Spleen (tissue), 11 donors: ENCODE measurements around the gene ITGA4. TPM values are rescaled to one million over a fixed set of nuclear protein-coding genes. Genes with fewer than 3 reads are reported as not detected.

ENCODE experiments used
- DNase-seq: peaks from one replicate; pipeline ENCODE4 v3.0.0-alpha.2; 2020
- H3K27ac ChIP-seq, 8 donors: fragments of 200-600 bp; sonication (generic) in 7 of 8; 1 replicate in 4 of 8; 2 replicates in 4 of 8; pipeline versions ENCODE4 v1.5.0 to v1.8.0; 2016 to 2021; ENCODE audit warnings: inconsistent platforms in 4 of 8, mild to moderate bottlenecking in 4 of 8, moderate library complexity in 1 of 8
- H3K27me3 ChIP-seq, 7 donors: fragments of 200-600 bp; sonication (generic) in 6 of 7; replicated peaks in 1 of 7; 1 replicate in 4 of 7; 2 replicates in 3 of 7; pipeline versions ENCODE4 v1.5.0 to v1.8.0; 2016 to 2021; ENCODE audit warnings: inconsistent platforms in 3 of 7, mild to moderate bottlenecking in 1 of 7
- H3K36me3 ChIP-seq, 6 donors: fragments of 200-600 bp; sonication (generic) in 5 of 6; 1 replicate in 4 of 6; 2 replicates in 2 of 6; pipeline versions ENCODE4 v1.5.0 to v1.8.0; 2016 to 2021; ENCODE audit warnings: inconsistent platforms in 2 of 6
- H3K4me1 ChIP-seq, 6 donors: fragments of 200-600 bp; sonication (generic) in 5 of 6; 1 replicate in 3 of 6; 2 replicates in 3 of 6; pipeline versions ENCODE4 v1.5.0 to v1.8.0; 2016 to 2021; ENCODE audit warnings: inconsistent platforms in 3 of 6
- H3K4me3 ChIP-seq, 8 donors: fragments of 200-600 bp; sonication (generic) in 7 of 8; 1 replicate in 4 of 8; 2 replicates in 4 of 8; pipeline versions ENCODE4 v1.5.0 to v1.8.0; 2016 to 2021; ENCODE audit warnings: inconsistent platforms in 4 of 8, mild to moderate bottlenecking in 4 of 8, moderate library complexity in 2 of 8
- H3K9me3 ChIP-seq, 8 donors: fragments of 200-600 bp; sonication (generic) in 7 of 8; 1 replicate in 4 of 8; 2 replicates in 4 of 8; pipeline versions ENCODE4 v1.5.0 to v1.8.0; 2016 to 2021; ENCODE audit warnings: inconsistent platforms in 4 of 8
- POLR2A ChIP-seq, 3 donors: fragments of 450-650 bp; IDR thresholded peaks; one replicate each; pipeline ENCODE4 v1.5.1; 2017; ENCODE audit warnings: antibody characterized with exemption in 3 of 3, mild to moderate bottlenecking in 1 of 3
- POLR2AphosphoS5 ChIP-seq, 3 donors: sonication (generic); formaldehyde crosslinking; IDR thresholded peaks; one replicate each; pipeline ENCODE4 v1.5.1; 2017; ENCODE audit warnings: antibody characterized with exemption in 3 of 3
- WGBS, 5 donors: extraction: QIAGEN DNeasy Blood & Tissue Kit in 3 of 5; methylation state at CpG; one replicate each; pipeline versions ENCODE4 v1.1.5 to v1.1.7; 2013 to 2018; 5-methylcytosine and 5-hydroxymethylcytosine counted together
- intact Hi-C: fragments of 100-400 bp; cut with DNase I; formaldehyde crosslinking; loops from one replicate; pipeline ENCODE4 v1.15.0; 2023; ENCODE audit warnings: low total_unique reads
- polyA plus RNA-seq, 3 donors: library from polyadenylated mRNA; stranded (reverse); fragments of 200-250 nt; gene quantifications; one replicate each; pipeline ENCODE4 v1.2.1, GENCODE V29; 2013
- total RNA-seq, 7 donors: library from RNA; depleted of rRNA in 3 of 7; stranded (reverse); fragments of >200 nt in 3 of 7; fragmentation: NEBNext Ultra II Directional in 4 of 7; extraction: Animal tissue kit (Norgen Biotek cat#: 25700) in 4 of 7; gene quantifications; one replicate each; pipeline versions ENCODE4 v1.1.0 to v1.2.1, GENCODE V29; 2016 to 2021
- TF ChIP-seq, protein P1 (sequence below), 11 experiments: fragments of 200-600 bp in 7 of 11; fragments of 450-650 bp in 4 of 11; sonication (generic) in 4 of 11; IDR thresholded peaks in 8 of 11; conservative IDR thresholded peaks in 3 of 11; 1 replicate in 7 of 11; 2 replicates in 4 of 11; pipeline versions ENCODE4 v1.4.0 to v1.8.0; 2016 to 2021; ENCODE audit warnings: antibody characterized with exemption in 11 of 11, inconsistent platforms in 4 of 11, mild to moderate bottlenecking in 1 of 11
- donor health status: healthy with polysubstance abuse.
- donor health status: DM: no; HTN: no; CAD: no; lungs with moderate emphysema.
- donor health status: DM: no; HTN: no; CAD: no.
- donor health status: Bipolar disorder and iron deficiency.
- donor health status: healthy.
- donor health status: DM: no; HTN: no; CAD: no.
- donor health status: DM: yes; HTN: yes; CAD: no.

Gene ITGA4
- total and polyA plus RNA-seq, 10 donors = 13.3 to 207 (median 147) TPM

DNA sequence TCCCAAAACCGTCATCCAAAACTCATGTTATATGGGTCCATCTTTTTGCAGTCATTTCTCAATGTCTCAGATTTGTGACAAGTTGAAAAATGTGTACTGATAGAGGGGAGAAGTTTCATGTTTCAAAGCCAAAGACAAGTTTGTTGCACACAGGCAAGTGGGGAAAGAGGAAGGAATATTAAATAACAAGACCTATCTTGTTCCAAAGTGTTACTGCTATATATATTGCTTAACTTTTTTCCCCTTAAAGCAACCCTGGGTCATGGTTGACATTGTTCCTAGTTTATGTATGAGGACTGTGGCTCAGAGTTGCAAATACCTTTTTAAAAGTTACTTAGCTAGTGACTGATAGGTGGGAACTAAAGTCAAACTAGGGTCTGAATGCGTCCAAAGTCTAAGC lies 1.7 kb downstream of the ITGA4 start:
- H3K4me3 ChIP-seq = peak overlapping the region; percentile 62 to 91 (median 66)
- TF ChIP-seq, protein P1, sequence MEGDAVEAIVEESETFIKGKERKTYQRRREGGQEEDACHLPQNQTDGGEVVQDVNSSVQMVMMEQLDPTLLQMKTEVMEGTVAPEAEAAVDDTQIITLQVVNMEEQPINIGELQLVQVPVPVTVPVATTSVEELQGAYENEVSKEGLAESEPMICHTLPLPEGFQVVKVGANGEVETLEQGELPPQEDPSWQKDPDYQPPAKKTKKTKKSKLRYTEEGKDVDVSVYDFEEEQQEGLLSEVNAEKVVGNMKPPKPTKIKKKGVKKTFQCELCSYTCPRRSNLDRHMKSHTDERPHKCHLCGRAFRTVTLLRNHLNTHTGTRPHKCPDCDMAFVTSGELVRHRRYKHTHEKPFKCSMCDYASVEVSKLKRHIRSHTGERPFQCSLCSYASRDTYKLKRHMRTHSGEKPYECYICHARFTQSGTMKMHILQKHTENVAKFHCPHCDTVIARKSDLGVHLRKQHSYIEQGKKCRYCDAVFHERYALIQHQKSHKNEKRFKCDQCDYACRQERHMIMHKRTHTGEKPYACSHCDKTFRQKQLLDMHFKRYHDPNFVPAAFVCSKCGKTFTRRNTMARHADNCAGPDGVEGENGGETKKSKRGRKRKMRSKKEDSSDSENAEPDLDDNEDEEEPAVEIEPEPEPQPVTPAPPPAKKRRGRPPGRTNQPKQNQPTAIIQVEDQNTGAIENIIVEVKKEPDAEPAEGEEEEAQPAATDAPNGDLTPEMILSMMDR (IDR thresholded peaks at IDR 0.05 in 8 of 11, conservative IDR thresholded peaks at IDR 0.05 in 3 of 11) = no peak
- TF ChIP-seq POLR2AphosphoS5 (IDR thresholded peaks at IDR 0.05) (no peak), POLR2A (IDR thresholded peaks at IDR 0.05) (no peak)
- H3K27me3 ChIP-seq = peaks cover 0 to 16% (median 0%) of the 10 kb centered on the region in 7 donors
- WGBS, 5 donors = 13 to 35% (median 26%) methylated on average over 2 of the region's 2 CpGs
- DNase-seq = no peak
- intact Hi-C loops = no loop called here
- no peaks in the 10 kb centered on the region for H3K9me3 ChIP-seq
- H3K4me1 ChIP-seq = peaks cover 16 to 86% (median 67%) of the 10 kb centered on the region in 6 donors
- H3K27ac ChIP-seq = peak overlapping the region; percentile 89 to 99 (median 95)
- no peaks in the 10 kb centered on the region for H3K36me3 ChIP-seq

DNA sequence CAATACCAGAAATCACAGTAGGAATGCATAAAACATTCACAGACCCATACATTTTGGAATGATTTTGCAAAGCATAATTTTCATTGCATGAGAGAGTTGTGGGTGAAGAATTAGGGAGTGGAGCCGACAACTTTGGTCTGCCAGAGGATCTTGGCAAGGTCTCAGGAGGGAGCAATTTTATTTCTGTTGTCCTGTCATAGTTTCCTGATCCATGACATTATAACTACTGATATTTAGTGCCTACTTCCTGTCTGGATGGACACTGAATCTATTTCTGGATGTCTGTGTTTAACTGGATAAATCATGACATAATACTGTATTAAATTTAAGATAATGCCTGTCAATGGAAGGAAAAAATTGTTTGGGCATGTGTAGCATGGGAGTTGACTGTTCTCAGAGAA lies 2.4 kb downstream of the ITGA4 start:
- Histone ChIP-seq H3K36me3 (no peaks in the 10 kb centered on the region), H3K9me3 (no peaks in the 10 kb centered on the region), H3K4me3 (peak overlapping the region; percentile 62 to 91 (median 66)), H3K4me1 (peaks cover 16 to 94% (median 74%) of the 10 kb centered on the region in 6 donors), H3K27me3 (peaks cover 0 to 16% (median 0%) of the 10 kb centered on the region in 7 donors), H3K27ac (peak overlapping the region; percentile 89 to 99 (median 95))
- intact Hi-C loops = no loop called here
- 0 to 3% (median 0%) methylated on average over 1 of the region's 1 CpG for WGBS, 5 donors
- TF ChIP-seq POLR2AphosphoS5 (IDR thresholded peaks at IDR 0.05) (peak in 1 of 3 donors; percentile 13), POLR2A (IDR thresholded peaks at IDR 0.05) (no peak)
- no peak for DNase-seq

DNA sequence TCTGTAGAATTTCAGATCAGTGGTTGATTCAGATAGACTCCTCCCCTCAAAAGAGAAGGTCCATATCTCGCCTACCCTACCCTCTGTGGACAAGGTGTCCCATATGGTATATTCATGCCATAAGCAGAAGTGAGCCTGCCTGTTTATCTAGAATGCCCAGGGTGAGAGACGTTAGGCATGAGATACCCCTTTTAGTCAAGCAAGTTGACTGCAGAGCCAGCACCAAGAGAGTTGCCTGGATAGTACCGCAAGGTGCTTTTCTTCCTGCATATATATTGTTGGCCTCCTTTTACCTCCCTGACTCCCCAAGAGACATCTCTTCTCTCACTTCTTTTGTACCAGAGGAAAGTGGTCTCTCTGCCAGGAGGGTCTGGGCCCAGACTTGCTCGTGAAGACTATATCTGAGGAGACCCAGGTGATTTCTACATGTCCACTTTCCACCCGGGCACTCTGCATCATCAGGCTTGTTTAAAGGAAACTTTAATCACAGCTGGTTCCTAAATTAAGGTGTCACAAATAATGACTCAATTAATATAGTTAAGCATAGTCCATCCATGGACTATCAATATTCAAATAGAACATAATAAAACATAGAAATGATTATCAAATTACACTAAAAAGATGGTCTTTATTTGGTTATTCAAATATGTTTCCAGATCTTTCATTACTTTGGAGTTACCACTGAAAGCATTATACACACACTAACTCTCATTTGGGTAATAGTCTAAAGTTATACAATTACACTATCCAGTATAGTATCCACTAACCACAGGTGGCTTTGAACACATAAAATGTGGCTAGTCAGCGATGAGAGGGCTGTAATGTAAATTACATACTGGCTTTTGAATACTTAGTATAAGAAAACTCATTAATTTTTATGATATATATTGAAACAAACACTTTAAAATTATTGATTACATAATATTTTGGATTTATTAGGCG lies 4.1 kb downstream of the ITGA4 start:
- intact Hi-C loops = no loop called here
- TF ChIP-seq, protein P1 (IDR thresholded peaks at IDR 0.05 in 8 of 11, conservative IDR thresholded peaks at IDR 0.05 in 3 of 11) = no peak
- TF ChIP-seq POLR2AphosphoS5 (IDR thresholded peaks at IDR 0.05) (peak in 1 of 3 donors; percentile 77), POLR2A (IDR thresholded peaks at IDR 0.05) (peak in 1 of 3 donors; percentile 12)
- H3K27ac ChIP-seq = peak overlapping the region; percentile 22 to 99 (median 77)
- H3K9me3 ChIP-seq = no peaks in the 10 kb centered on the region
- DNase-seq = peak; percentile 56
- H3K4me3 ChIP-seq = peak overlapping the region in 7 of 8 donors; percentile 4 to 91 (median 63)
- H3K27me3 ChIP-seq = peaks cover 0 to 16% (median 0%) of the 10 kb centered on the region in 7 donors
- no peaks in the 10 kb centered on the region for H3K36me3 ChIP-seq
- peaks cover 20 to 99% (median 77%) of the 10 kb centered on the region in 6 donors for H3K4me1 ChIP-seq
- 29 to 44% (median 33%) methylated on average over 7 of the region's 7 CpGs for WGBS, 5 donors

DNA sequence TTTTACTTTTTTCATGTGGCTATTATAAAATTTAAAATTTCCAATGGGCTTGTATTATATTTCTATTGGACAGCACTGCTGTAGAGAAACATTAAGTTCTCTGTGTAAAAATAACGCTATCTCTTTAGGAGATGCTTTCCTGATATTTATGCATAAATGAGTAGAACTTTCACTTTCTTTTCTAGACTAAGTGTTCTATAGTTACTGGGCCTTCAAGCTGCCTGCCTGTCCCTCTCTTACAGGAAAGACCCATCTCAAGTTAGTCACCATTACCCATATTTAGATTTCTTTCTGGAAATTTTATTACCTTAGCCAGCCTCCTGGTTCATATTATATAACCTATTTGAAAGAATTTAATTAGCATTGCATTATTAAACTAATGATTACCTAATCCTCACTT lies 4.8 kb downstream of the ITGA4 start:
- Histone ChIP-seq H3K27me3 (peaks cover 0 to 11% (median 0%) of the 10 kb centered on the region in 7 donors), H3K27ac (peak overlapping the region in 7 of 8 donors; percentile 55 to 99 (median 91)), H3K36me3 (no peaks in the 10 kb centered on the region), H3K9me3 (no peaks in the 10 kb centered on the region), H3K4me3 (peak overlapping the region in 6 of 8 donors; percentile 3 to 91 (median 40)), H3K4me1 (peaks cover 23 to 99% (median 80%) of the 10 kb centered on the region in 6 donors)
- intact Hi-C loops = no loop called here
- no peak for TF ChIP-seq POLR2A (IDR thresholded peaks at IDR 0.05)
- TF ChIP-seq, protein P1 (IDR thresholded peaks at IDR 0.05 in 8 of 11, conservative IDR thresholded peaks at IDR 0.05 in 3 of 11) = no peak
- TF ChIP-seq POLR2AphosphoS5 (IDR thresholded peaks at IDR 0.05) = no peak
- no peak for DNase-seq
- 2 to 20% (median 10%) methylated on average over 1 of the region's 1 CpG for WGBS, 5 donors
